H1 (cell line): ENCODE results near the gene GMPPA. TPM values are rescaled to one million over a fixed set of nuclear protein-coding genes. Genes with fewer than 3 reads are reported as not detected.

Source experiments
- CHD2 ChIP-seq: IDR thresholded peaks from 2 replicates; pipeline ENCODE4 v1.6.1; 2012; ENCODE audit warnings: low read length, improper control_type of control experiment
- CHD7 ChIP-seq: fragments of 300-600 bp; sonication (generic); IDR thresholded peaks from 2 replicates; pipeline ENCODE4 v1.7.1; 2012; ENCODE audit warnings: low read length, moderate library complexity, mild to moderate bottlenecking, inconsistent platforms; ENCODE audit not compliant: insufficient replicate concordance
- HDAC2 ChIP-seq, 2 experiments: fragments of 300-600 bp in 1 of 2; sonication (generic) in 1 of 2; IDR thresholded peaks; 2 replicates each; pipeline ENCODE4 v1.6.1; 2011 to 2012; ENCODE audit warnings: low read depth in 2 of 2, low read length in 2 of 2, mild to moderate bottlenecking in 2 of 2, moderate library complexity in 2 of 2, borderline replicate concordance in 1 of 2, inconsistent platforms in 1 of 2
- POLR2A ChIP-seq, 2 experiments: IDR thresholded peaks; 1 replicate in 1 of 2; 2 replicates in 1 of 2; pipeline ENCODE4 v1.6.1; 2011; ENCODE audit warnings: low read depth in 2 of 2, low read length in 2 of 2, mild to moderate bottlenecking in 2 of 2; ENCODE audit errors: control extremely low read depth in 1 of 2
- RNF2 ChIP-seq: fragments of 200-900, 300-1000 bp; sonication (generic); IDR thresholded peaks from 2 replicates; pipeline ENCODE4 v1.7.1; 2016; ENCODE audit warnings: borderline replicate concordance, low read depth, mild to moderate bottlenecking, antibody characterized with exemption, low read length; ENCODE audit not compliant: poor library complexity, severe bottlenecking; ENCODE audit errors: missing control alignments
- SIRT6 ChIP-seq: IDR thresholded peaks from one replicate; pipeline ENCODE4 v1.7.1; 2012; ENCODE audit warnings: low read length, inconsistent platforms
- SP2 ChIP-seq: IDR thresholded peaks from 2 replicates; pipeline ENCODE4 v1.6.1; 2012; ENCODE audit warnings: mild to moderate bottlenecking, low read length, inconsistent platforms
- SUZ12 ChIP-seq: fragments of 200-600 bp; sonication (generic); IDR thresholded peaks from 2 replicates; pipeline ENCODE4 v1.6.1; 2012; ENCODE audit warnings: mild to moderate bottlenecking, inconsistent platforms, low read length, moderate library complexity, mixed read lengths
- TAF7 ChIP-seq: optimal IDR thresholded peaks from 2 replicates; pipeline ENCODE3; 2011; ENCODE audit warnings: low read depth, mild to moderate bottlenecking, inconsistent platforms, low read length, moderate library complexity, borderline replicate concordance
- YY1 ChIP-seq: IDR thresholded peaks from 2 replicates; pipeline ENCODE4 v1.6.1; 2011; ENCODE audit warnings: low read depth, mild to moderate bottlenecking, low read length
- polyA plus RNA-seq, 7 experiments: library from polyadenylated mRNA; depleted of rRNA in 3 of 7; stranded (reverse) in 5 of 7; unstranded in 2 of 7; fragments of >200 nt in 5 of 7; fragments of 200-250 nt in 2 of 7; gene quantifications; 1 replicate in 5 of 7; 2 replicates in 1 of 7; 4 replicates in 1 of 7; pipeline versions ENCODE4 v1.2.1 to v1.2.3, GENCODE V29; 2011 to 2013; ENCODE audit warnings: missing spikeins in 2 of 7, mixed read lengths in 2 of 7
- total RNA-seq: library from RNA; stranded (reverse); fragmentation: NEBNext Ultra II Directional; extraction: Animal tissue kit (Norgen Biotek cat#: 25700); gene quantifications from 2 replicates; pipeline ENCODE4 v1.2.1, GENCODE V29; 2021
- TF ChIP-seq, protein P1 (sequence below): IDR thresholded peaks from 2 replicates; pipeline ENCODE4 v1.6.1; 2012; ENCODE audit warnings: inconsistent platforms

GMPPA gene
- total and polyA plus RNA-seq, 2 of the 8 experiments (the other 6 are each of a cell fraction or from before 2014, with no cell fraction given), result 34.3 to 98.8 TPM

DNA sequence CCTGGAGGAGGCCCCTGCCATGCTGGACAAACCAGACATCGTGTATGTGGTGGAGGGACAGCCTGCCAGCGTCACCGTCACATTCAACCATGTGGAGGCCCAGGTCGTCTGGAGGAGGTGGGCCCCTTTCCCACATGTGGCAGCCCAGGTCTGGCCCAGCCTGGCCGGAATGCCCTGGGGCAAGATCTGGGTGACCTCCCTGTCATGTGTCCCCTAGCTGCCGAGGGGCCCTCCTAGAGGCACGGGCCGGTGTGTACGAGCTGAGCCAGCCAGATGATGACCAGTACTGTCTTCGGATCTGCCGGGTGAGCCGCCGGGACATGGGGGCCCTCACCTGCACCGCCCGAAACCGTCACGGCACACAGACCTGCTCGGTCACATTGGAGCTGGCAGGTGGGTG lies 25.2 kb upstream of the GMPPA start (continued):
- TF ChIP-seq CHD7 (no peak), YY1 (no peak), RNF2 (no peak), SUZ12 (no peak), POLR2A (IDR thresholded peaks at IDR 0.05; ENCODE audit: control extremely low read depth in 1 of 2, low read depth in 2 of 2, low read length in 2 of 2) (no peak), CHD2 (no peak), SIRT6 (no peak), SP2 (no peak), TAF7 (no peak), HDAC2 (IDR thresholded peaks at IDR 0.05; ENCODE audit: borderline replicate concordance in 1 of 2, low read depth in 2 of 2, low read length in 2 of 2) (no peak)
- TF ChIP-seq, protein P1, sequence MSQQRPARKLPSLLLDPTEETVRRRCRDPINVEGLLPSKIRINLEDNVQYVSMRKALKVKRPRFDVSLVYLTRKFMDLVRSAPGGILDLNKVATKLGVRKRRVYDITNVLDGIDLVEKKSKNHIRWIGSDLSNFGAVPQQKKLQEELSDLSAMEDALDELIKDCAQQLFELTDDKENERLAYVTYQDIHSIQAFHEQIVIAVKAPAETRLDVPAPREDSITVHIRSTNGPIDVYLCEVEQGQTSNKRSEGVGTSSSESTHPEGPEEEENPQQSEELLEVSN, result no peak
